HG02970 (cell line): ENCODE data around the gene PIGB.
"Not testable (repeated sequence)": the region's sequence is repeated elsewhere in the genome, so short reads cannot be mapped to it uniquely, and the experiment has no call there.

ENCODE experiments used
- ATAC-seq: cut with Tn5 transposase; IDR thresholded peaks from one replicate; pipeline ENCODE4 v1.9.1; 2021; ENCODE audit warnings: mild to moderate bottlenecking, moderate library complexity, moderate number of reproducible peaks; ENCODE audit not compliant: unreplicated experiment, low FRiP score

The PIGB gene

DNA sequence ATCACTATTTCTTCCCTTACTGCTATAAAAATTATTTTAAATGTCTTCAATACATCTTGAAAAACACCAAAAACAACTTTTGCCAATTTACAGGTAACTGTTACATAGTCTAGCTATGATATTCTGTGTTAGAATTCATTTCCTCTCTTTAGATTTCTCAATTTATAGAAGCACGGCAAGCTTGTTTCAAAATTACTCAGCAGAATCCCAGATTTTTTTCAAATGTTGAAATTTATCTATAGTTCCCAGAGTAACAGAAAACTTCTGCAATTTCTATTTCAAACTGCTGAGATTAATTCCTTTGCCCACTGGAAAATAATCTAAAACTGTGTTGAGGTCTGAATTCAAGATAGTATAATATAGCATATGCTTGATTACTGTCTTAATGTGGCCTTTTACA, 48.0 kb downstream of the PIGB start:
- no peak for ATAC-seq

DNA sequence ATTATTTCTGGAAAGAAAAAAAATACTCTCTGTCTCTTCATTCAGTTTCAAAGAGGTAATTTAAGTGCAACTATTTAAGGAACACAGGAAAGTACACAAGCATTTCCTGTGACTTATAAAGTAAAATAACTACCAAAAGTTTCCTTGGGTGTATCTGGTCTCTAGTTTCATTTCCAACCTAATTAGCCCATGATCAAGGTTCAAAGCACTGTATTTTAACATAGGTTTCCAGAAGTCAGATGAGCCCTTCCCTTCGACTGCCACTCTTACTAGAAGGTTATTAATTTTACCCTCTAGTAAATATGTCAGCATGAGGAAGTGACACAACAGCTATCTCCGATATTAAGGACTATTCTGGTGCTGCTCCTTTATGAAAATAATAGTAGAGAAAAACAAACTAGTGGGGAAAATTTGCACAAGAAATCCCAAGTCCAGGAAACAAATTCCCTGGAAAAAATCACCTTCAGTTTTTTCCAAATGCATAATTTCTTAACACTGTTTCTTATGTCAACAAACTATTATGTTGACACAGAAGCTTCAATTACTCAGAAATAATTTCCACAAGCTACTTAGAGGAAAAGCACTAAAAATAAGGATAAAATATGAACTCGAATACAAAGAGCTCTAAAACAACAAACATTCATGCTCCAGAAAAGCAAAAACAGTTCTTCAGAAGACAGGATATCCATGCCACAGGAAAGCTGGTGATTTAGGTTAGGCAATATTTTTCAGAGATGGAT, 53.8 kb downstream of the PIGB start:
- ATAC-seq = no peak

DNA sequence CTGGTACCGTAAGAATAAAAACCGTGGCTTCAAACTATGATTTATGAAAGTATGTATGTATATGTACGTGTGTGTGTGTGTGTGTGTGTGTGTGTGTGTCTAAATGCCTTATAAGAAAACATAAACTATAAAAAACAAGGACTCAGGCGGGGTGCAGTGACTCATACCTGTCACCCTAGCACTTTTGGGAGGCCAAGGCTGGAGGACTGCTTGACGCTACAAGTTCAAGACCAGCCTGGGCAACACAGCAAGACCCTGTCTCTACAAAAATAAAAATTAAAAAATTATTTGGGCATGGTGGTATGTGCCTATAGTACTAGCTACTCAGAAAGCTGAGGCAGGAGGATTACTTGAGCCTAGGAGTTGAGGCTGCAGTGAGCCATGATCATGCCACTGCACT, 60.1 kb downstream of the PIGB start:
- ATAC-seq = no peak

DNA sequence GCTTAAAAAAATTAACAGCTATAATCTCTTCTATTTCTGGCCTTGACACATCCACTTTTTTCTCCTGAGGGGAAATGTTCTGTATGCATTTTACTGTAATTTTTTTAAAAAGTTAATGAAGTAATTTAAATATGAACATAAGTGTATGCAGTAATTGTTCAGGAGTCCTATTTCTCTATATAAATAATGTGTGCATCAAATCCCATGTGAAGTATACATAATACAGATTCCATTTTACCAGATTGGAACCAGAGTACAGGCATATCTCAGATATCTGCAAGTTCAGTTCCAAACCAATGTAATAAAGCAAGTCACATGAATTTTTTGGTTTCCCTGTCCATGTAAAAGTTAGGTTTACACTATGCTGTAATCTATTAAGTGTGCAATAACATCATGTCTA, 62.6 kb downstream of the PIGB start:
- no peak for ATAC-seq

DNA sequence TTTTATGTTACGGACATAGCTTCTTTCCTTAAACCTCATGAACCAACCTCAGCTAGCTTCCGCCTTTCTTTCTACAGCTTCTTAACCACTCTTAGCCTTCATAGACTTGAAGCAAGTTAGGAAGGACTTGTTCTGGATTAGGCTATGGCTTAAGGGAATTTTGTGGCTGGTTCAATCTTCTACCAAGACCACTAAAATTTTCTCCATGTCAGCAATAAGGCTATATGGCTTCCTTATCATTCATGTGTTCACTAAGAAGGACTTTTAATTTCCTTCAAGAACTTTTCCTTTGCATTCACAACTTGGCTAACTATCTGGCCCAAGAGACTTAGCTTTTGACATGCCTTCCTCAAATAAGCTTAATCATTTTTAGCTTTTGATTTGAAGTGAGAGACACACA, 64.7 kb downstream of the PIGB start:
- ATAC-seq = no peak

DNA sequence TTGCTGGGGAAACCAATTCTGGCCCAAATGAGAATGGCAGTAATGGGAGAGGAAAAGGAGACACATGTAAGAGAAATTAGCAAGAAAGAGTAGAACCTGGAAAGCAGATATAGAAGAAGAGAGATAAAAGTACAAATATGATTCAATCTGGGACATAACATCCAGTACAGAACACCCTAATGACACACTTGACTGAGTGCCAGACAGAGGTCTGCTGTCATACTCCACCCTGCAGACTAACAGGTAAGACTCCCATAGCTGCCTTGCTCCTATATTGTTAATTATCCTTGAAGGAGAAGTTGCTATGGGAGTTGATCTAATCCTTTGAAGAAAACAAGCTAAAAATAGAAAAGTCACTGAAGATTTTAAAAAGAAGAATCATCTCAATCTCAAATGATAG, 68.0 kb downstream of the PIGB start:
- no peak for ATAC-seq

DNA sequence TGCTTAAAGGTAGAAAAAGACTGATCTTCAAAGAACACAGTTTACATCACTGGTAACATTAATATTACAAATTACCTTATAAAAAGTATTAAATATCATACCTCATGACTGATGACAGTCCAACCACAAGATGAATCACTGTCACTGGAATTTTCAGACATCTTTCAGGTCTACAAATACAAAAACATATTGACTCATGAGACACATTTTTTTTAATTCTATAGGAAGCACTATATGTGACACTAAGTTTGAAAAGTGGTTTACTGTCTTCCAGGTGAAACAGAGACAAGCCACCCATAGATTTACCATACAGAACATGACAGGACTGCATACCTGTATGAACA, 70.2 kb downstream of the PIGB start:
- no peak for ATAC-seq

DNA sequence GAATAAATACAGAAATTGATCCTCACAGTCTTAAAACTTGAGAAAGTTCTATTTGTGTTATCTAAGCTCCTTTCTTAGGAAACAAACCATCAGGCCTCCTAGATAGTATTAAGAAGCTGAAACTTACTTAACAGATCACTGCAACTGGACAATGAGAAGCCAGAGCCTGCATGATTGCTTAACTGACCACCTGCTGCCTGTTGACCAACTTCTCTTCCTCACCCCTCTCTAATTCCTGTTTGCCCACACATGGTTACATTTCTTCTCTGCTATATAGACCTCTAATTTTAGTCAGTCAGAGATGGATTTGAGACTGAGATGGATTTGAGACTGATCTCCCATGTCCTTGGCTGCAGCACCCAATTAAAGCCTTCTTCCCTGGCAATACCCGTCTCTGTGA, 75.7 kb downstream of the PIGB start:
- ATAC-seq = no peak

DNA sequence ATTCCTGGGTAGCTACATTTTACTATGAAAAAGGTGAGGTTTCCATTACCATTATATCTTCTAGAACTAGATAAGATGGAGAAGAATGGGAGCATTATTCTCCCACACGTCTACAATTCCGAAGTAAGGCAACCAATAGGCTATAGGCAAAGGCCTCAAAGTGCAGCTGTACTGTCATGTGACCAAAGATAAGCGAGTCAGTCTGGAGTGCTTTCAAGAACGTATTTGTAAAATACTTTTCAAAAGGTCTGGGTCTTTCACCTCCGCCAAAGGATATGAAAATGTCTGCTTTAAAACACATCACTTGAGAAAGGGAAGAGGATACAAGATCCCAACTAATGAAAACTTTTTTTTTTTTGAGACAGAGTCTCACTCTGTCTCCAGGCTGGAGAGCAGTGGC, 79.2 kb downstream of the PIGB start:
- ATAC-seq = no peak

DNA sequence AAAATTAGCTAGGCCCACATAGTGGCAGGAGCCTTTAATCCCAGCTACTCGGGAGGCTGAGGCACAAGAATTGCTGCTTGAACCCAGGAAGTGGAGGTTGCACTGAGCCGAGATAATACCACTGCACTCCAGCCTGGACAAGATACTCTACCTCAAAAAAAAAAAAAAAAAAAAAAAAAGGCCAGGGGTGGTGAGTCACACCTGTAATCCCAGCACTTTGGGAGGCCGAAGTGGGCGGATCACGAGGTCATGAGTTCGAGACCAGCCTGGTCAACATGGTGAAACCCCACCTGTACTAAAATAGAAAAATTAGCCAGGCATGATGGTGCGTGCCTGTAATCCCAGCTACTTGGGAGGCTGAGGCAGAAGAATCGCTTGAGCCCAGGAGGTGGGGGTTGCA, 81.0 kb downstream of the PIGB start:
- ATAC-seq = not testable (repeated sequence)

DNA sequence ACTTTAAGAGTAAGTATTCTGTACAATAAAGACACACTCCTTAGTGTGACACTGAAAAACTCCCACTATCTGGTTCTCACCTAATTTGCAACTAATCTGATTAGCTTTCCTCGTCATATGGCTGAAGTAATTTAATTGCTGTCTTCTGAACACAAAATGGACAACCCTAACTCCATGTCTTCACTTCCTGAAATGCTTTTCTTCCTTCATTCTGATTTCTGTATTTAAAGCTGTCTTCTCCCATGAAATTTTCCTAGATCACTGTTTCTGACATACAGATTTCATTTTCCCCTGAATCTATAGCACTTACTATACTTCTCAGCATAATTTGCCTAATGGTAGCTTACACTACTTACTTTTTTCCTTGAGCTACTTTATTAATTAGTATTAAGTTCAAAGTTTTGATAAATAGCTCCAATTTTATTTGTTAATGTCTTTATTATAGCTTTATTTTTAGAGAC, 82.8 kb downstream of the PIGB start:
- no peak for ATAC-seq

DNA sequence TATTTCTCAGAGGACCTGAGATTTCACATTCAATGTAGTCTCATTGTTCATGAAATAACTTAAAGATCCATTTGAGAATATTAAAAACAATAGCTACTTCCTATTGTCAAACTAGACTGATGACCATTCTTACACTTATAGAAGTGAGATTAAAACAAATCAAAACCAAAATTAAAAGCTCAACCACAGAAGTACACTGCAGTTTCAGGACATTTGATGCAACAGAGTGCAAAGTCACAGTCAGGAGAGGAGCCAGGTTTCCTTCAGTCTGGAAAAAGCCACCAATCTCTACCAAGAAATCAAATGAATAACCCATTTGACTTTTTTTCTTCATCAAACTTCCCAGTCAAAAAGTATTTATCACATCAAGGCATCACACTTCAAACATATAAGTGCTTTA, 83.7 kb downstream of the PIGB start:
- ATAC-seq = no peak

DNA sequence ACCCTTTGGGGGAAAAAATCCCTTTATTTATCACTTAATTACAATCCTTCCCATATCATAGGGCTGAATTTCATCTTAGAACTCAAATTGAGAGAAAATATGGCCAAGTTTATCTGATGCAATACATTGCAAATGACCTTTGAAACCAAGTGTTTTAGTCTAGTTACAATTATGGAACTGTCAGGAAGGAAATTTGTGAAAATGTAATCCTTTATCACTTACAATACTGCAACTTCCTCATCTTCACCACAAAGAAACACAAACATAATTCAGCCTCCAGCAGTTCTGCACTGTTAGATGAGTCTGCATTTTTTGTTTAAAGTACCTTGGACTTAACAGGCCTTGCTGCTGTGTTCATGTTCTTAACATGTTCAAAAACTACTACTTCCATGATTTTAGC, 84.5 kb downstream of the PIGB start:
- no peak for ATAC-seq
